SIG-M5 (cell line): Measurements from ENCODE around the gene BCL2.
"Not testable (repeated sequence)": the region's sequence is repeated elsewhere in the genome, so short reads cannot be mapped to it uniquely, and the experiment has no call there.

Source experiments
- DNase-seq: peaks from one replicate; lab custom pipeline; 2025; lab: John Stamatoyannopoulos, UW

BCL2 gene

DNA sequence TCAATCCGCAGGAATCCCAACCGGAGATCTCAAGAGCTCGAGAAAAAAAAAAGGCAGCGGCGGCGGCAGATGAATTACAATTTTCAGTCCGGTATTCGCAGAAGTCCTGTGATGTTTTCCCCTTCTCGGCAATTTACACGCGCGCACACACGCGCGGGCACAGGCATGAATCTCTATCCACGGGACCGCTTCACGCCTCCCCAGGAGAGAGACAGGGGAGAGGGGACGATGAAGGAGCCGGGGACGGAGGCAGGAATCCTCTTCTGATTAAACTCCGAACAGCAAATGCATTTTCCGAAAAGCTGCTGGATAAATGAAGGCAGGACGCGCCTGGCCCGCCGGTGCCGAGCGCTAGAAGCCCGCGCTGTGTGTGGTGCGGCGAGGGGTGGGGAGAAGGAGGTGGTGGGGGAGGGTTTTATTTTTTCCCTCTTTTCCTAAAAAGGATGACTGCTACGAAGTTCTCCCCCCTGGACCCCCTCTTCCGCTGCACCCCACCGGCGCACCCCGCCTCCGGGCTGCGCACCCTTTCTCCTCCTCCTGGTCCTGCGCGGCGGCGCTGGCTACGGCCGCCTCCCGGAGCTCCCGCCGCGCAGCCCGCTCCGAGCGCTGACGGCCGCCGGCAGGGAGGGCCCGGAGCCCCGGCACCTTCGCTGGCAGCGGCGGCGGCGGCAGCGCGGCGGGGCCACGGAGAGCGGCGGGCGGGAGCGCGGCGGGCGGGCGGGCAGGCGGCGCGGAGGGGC lies at the start of gene BCL2:
Gene BCL2 (minus strand): TSS at position 387 of the 740 bp plus-strand sequence.
- peak; percentile 18 for DNase-seq

DNA sequence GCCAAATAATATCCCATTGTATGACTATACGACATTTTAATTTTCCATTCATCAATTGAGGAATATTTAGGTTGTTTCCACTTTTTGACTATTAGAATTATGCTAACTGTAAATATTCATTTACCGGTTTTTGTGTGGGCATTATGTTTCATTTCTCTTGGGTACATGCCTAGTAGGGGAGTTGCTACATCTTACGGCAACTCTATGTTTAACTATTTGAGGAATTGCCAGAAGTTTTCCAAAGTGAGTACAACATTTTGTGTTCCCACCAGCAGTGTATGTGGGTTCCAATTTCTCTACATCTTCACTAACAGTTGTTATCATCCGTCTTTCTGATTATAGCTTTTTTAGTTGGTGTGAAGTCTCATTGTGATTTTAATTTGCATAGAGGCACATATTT lies 49.0 kb upstream of the BCL2 start:
- no peak for DNase-seq

DNA sequence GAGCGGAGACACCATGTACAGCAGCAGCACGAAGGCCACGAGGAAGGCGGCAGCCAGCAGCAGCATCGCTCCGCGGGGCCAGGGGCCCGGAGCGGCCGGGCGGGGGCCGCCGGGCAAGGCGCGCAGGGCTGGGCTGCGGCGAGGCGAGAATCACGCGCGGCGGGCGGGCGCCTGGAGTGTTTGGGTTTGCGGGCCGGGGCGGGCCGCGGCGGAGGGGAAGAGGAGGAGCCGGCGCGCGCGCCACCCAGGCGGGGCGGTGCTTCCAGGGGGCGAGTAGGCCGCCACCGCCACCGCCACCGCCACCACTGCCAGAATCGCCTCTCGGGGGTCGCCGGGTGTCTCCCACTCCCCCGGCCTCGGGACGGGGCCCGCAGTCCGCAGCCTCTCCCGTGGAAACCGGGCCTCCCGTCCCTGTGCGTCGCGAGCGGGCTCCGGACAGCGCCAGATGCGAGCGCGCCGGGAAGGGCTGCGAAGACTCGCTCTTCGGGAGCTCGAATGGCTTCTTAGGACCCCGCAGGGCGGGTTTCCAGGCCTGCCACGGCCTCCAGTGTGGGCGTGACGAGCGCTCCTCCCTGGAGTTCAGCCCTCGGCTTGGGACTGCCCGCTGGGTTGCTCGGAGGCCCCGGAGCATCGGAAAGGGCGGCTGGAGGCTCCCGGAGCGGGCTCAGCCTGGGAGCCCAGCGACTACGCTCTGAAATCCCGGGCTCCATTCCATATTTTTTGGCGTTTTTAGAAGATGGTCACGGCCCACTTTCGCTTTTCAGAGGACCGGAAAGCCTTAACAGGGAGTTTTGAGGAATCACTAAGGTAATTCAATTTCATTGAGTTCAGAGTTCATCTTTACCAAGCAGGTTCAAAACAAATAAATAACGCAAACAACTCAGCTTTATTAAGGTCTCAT lies 47.7 kb upstream of the BCL2 start, which contains the start of gene KDSR:
Gene KDSR (minus strand): TSS at position 154 of the 901 bp plus-strand sequence. CDS start 88 bp downstream, at position 66.
- peak; percentile 88 for DNase-seq

DNA sequence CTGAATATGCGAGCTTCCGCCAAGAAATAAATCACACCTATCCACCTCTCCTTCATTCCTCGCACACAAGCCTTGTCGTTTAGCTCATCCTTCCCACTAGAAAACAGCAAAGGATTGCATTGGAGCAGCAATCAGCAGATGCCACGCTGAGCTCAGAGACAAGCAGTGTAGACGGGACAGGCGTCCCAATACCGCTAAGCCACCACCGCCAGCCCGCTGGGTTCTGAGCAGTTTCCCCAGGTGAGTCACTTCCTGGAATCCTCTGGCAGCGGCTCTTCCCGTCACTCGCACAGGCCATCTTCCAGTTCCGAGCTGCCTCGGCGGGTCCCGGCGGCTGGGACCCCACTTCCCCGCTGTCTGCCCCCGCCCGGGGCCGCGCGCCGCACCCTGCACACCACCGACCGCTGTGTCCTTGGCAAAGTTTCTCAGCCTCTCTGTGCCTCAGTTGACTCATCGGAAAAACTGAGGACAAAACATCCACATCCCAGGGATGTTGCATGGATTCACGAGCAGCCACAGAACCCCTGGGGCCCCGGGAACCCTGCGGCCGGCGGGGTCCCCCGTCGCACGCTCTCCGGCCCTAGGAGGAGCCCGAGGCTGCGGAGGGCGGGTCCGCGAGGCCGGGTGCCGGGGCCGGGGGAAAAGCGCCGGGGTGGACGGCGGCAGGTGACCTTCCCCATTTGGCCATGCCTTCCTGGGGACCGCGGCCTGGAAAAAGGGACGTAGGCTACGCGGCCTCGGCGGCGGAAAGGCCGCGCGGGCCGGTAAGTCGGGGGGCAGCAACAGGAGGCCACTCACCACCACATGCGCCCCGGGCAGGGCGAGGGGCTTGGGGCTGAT lies 46.9 kb upstream of the BCL2 start:
- no peak for DNase-seq

DNA sequence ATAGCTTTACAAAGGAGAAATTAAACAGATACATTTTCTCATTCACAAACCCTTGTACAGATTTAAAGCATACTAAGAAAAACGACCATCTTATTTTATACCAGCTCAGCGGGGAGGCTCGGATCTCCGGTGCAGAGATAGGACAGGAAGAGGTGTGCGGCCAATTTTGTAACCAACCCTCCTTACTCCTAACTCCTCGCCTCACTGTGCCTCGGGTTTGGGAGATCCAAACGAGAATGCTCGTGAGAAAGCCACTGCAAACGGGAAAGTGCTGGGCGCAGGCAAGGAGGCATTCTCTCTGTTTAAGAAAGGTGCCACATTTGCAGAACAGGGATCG lies 46.3 kb upstream of the BCL2 start:
- DNase-seq = no peak

DNA sequence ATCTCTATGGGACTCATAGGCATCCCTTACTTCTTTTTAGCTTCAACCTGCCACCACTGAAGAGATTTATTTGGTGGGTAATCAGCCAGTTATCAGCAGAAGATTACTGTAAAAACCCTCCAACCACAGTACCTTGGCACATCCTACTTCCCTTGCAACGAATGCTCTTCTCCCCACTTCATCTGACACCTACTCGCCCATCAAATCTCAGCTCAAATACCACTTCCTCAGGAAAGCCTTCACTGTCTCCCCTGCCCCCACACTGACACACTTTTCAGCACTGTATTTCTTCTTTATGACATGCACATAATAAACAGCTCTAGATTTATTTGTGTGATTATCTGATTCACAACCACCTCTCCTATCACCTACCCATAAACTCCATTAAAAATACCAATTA lies 44.4 kb upstream of the BCL2 start:
- no peak for DNase-seq

DNA sequence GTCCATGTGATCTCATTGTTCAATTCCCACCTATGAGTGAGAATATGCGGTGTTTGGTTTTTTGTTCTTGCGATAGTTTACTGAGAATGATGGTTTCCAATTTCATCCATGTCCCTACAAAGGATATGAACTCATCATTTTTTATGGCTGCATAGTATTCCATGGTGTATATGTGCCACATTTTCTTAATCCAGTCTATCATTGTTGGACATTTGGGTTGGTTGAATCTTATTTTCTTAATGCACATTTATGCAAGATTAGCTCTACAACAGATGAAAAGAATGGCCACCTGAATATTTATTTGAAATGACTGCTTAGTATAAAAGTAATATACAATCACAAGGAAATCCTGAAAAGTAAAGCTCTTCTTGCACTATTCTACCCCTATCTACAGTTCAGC lies 43.9 kb upstream of the BCL2 start:
- not testable (repeated sequence) for DNase-seq

DNA sequence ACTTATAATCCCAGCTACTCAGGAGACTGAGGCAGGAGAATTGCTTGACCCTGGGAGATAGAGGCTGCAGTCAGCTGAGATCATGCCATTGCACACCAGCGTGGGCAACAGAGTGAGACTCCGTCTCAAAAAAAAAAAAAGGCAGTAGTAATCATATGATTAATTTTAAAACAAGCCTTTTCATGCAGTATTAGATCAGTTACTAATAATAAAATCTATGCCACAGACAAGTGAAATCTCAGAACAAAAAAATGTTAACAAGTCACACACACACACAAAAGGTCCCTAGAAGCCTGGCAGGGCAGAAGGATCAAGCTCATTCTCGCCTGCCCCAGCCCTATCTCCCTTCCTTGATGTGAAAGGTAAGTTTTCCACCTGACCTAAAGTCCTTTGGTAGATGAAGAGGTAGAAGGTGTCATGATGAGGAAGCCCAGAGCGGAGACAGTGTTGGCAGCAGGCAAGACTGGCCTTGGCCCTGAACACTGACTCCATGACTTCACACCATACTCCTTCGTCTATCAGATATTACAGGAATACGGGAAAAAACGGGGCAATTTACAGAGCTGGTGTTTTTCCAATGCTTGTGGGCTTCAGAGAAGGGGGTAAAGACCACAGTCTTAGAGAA lies 36.8 kb upstream of the BCL2 start:
- no peak for DNase-seq

DNA sequence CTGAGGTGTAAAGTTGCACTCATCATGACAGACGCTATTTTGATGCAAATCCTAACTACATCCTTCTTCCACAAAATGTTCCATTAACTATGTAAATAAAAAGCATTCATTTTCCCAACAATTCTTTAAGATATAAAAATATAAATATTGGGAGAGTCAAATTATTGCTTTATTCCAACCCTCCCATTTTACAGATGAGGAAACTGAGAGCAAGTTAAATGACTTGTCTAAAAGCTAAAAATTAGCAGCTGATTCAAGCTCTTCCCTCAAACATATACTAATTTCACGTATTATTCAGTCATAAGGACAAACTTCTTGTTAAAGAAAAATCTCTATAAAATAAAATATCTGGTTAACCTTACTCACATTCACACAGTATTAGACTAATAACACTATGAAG lies 30.7 kb upstream of the BCL2 start:
- no peak for DNase-seq

DNA sequence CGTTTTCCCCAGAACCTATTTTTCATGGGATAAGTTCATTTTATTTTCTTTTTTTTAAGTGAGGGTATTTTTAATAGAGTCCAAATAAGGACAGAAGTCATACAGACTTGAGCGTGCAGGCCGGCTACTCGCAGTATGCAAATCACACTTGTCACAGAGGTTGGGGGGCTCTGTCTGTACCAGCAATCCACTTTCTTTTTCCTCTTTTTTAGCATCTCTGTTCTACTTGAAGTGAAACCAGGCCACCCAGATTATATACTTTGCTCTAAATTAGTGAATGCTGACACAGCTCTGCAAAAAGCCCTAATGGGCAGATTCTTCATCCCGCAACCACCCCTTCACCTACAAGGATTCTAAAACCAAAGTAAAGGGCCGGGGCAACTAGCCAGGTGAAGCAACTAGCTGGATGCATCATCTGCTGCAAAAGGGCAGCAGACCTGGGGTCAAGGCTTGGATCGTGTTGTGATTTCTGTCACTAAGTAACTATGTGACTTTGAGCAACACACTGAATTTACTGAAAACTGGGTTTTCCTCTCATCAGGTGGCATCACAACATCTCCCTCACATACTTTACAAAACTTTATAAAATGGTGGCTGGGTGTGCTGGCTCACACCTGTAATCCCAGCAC lies 29.1 kb upstream of the BCL2 start:
- DNase-seq = no peak

DNA sequence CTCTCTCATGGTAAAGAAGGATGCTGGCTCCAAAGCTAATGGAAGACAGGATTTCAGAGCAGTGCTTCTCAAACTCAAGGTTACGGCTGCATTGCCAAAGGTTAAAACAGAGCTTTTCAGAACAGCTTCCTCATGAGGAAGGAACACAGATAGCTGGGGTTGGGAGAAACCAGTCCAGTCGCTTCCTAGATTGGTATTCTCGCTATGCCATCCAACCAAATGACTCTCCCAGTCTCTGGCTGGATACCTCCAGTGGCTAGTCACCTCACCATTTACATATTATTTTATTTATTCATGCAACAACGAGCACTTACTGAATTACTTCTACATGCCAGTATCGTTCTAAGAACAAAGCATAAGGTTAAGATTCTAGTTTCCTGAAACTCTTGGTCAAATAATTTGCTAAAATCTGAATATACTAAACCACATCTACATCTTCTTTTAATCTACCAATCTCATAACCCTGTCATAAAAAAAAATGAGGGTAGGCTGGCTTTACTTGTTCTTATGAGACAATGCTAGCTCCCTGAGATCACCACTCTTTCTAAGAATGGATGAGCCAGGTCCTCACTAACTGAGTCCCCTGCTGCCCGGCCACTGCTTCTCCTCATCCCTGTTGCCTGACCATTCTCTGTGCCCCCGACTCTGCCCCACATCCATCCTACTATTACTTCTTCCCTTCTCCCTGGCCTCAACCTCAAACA lies 27.1 kb upstream of the BCL2 start:
- DNase-seq = no peak

DNA sequence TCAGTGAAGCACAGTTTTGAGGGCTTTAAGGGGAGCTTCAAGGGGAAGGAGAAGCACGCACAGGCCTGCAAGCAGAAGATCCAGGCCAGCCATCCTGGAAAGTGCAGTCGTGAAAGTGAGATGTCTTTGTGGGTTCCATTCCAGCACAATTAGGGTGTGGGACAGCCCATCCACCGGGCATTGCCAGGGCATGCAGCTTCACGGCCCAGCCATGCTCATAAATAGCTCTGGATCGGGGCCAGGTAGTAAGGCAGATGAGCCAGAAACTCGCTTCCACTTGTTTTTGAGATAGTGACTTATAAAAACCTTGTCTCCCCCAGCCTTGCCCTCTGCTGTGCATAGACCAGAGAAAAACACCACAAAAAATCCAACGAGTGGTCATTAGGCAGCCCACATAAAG lies 26.5 kb upstream of the BCL2 start:
- DNase-seq = no peak

DNA sequence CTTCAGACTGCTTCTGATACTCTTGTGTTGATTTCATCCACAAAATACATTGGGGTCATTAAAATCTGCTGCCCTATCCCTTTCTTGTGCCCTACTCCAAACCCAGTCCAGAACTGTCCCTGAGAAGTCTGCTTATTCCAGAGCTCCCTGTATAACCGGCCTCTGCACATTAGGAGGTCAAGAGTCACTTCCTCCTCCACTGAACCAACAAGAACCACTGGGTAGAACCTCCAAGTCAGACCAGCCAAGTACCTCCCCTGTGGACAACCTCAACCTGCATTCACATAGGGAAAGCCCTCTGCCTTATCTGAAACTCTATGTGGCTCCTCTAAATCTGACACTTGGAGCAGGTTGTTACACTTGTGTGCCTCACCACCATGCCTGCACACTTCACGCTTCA lies 25.3 kb upstream of the BCL2 start:
- no peak for DNase-seq

DNA sequence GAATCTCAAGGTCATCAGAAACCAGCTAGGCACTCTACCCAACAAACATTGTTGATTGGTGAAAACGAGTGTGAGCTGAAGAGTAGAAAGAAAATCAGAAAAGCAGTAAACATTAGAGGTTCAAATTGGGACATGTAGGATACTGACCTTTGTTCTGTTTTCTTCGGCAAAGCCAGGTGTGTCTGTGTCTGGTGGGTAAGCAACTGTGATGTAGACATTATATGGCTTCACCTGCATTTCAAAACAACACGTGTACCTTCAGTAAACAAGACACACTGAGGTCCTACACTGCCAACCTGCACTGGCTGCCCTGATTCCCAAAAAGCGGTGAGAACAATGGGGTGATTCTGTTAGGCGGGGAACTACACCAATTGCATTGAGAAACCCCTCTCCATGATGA lies 24.7 kb upstream of the BCL2 start:
- no peak for DNase-seq

DNA sequence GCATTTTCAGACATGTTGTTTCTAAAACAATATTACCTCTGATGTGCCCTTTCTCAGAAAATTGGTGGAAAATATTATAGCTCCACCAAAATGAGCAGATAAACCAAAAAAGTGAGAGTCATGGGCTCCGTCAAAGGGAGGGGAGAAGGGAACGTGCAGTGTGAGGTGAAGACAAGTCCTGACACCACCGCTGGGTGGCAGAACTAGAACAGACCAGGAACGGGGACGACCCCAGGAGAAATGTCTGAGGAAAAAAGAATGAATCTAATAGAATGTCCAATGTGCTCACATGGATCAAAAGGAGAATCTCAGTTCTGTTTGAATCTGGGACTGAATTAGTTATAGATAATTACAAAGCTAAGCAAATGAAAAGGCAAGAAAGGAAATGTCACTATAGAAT lies 22.6 kb upstream of the BCL2 start:
- no peak for DNase-seq

DNA sequence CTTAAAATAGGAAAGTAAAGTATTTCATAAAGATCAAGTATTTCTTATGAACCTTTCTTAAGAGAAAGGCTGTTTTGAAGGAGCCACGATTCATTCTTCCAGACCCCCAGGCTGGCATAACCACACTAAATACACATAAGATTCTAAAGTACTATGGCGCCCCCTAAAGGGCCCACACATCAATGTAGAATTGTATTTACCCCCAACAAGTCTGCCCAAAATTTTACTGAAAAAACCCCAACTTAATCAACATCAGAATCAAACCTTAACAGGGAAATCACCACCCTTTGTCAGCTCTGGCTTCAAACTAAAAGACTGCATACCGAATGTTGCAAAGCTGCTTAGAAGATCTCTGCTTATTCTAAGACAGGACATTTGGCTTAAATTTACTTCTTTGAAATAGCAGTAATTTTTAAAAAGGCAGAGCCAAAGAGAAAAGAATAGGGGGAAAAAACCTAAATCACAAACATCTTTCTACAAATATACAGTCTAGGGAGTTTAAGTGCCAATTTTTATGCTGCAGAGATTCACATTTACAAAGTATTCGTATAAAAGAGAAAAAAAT lies 20.4 kb upstream of the BCL2 start:
- DNase-seq = no peak

DNA sequence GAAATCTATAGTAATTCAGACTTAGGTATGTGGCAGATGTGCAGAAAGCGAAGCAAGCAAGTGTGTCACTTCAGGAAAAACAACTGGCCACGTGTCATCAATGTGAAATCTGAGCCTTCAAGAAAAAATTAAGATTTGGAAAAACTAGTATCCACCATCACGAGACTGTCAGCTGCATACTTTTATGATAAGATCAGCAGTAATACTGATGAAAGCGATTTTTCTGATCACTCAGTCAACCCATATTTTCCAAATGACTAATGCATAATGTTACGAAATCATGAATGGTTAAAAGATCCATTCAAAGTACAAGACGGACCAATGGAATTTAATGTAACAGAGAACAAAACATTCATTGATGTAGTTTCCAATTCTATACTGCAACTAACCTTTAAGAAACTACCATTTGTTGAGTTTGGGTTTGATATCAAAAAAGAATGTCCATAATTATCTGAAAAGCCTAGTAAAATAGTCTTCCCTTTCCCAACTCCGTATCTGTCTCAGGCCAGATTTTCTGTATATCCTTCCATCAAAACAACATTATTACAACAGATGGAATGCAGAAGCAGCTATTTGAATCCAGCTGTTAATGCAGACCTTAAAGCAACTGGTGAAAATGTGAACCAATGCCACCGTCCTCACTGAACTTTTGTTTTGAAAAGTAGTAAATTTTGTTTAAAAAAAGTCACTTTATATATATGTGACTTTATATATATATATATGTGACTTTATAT lies 17.0 kb upstream of the BCL2 start:
- no peak for DNase-seq

DNA sequence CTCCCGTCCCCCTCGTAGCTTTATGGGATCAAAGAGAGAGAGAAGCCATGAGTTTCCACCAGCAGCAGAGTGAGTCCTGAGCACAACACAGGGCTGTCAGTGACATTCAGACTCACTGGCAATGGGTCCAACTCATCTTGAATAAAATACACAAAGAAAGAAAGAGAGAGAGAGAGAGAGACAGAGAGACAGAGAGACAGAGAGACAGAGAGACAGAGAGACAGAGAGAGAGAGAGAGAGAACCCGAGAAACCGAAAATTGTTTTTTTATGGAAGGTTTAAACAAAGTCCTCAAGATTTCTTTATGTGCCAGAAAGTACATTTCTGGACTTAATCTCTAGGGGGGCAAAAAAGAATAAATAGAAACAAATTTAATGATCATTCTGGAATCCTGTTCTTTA lies 11.5 kb upstream of the BCL2 start:
- DNase-seq = no peak

DNA sequence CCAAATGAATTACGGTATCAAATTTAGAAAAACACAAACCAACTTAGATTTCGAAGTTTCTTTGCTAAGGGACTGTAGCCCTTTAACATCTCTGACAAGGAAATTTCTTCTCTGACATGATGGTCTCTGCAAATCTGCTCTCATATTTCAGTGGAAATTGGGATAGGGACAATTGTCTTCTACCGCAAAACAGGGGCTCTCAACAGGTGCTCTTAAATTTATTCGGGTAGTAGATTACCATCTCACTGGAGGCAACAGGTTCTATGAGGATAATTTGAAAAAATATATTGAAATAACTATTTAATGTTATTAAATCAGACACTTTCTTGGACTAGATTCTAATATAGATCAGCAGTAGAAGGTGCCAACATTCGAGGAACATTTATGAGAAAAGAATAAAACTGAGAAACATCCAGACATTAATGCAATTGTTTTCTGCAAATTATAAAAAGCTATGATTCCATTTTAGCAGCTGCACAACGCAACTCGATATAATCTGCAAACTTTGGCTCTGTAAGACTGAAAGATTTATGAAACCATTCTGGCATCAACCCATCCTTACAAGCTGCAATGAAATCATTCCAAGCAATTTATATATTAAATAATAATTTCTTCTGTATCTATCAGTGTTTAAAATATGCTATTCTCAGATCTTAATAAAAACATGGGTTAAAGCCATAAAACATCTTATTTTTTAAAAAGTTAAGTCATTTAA lies 10.0 kb upstream of the BCL2 start:
- DNase-seq = no peak
